HCEC 1CT (cell line): Measurements from ENCODE around the gene OR4F29.
"Not testable (repeated sequence)": the region's sequence is repeated elsewhere in the genome, so short reads cannot be mapped to it uniquely, and the experiment has no call there.

Experiments used
- DNase-seq: peaks from one replicate; pipeline ENCODE4 v3.0.0-alpha.2; 2017

OR4F29 gene

GRCh38 chr1:451578-451977 lies at the start of gene OR4F29:
Gene OR4F29 (minus strand): TSS chr1:451678. CDS start chr1:451678, 0 bp downstream.
- not testable (repeated sequence) for DNase-seq
